ENCODE results near the gene CPED1.

The CPED1 gene

DNA sequence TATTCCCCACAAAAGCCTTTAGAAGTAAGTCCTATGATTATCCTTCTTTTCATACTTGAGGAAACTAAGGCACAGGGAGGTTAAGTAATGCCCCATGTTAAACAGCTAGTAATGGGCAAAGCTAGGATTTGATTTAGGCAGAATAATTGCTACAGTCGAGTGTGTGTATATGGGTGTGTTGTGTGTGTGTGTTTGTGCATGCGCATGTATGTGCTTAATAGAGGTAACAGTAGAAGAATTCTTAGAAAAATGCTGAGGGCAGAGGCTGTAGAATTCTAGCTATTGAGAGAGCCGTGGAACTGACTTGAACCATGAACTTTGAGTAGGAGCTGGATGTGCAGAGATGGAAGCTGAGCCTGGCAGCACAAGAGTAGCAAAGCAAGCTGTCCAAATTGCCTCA is 208.9 kb downstream of the CPED1 start:
- Histone ChIP-seq H3K9ac (ENCODE audit: low read depth, low read length, poor library complexity) (no peak overlapping the region), H3K79me1 (ENCODE audit: low read depth, low read length) (no peaks in the 10 kb centered on the region), H3K4me1 (ENCODE audit: control insufficient read depth in 2 of 2, insufficient read depth in 1 of 2, low read depth in 1 of 2, low read length in 2 of 2) (no peaks in the 10 kb centered on the region), H3K27ac (replicated peaks; ENCODE audit: low read length) (no peak overlapping the region), H3K18ac (ENCODE audit: low read length) (no peak overlapping the region), H3K4me2 (ENCODE audit: insufficient read depth, low read length, poor library complexity, severe bottlenecking) (no peak overlapping the region), H2BK120ac (ENCODE audit: low read depth, low read length) (no peak overlapping the region), H4K91ac (ENCODE audit: low read depth, low read length, poor library complexity) (no peak overlapping the region), H3K27me3 (ENCODE audit: control insufficient read depth in 3 of 3, insufficient read depth in 3 of 3, low read depth in 1 of 3, low read length in 3 of 3) (no peaks in the 10 kb centered on the region), H3K14ac (ENCODE audit: low read length) (no peak overlapping the region), H2AK5ac (ENCODE audit: low read depth, low read length) (no peak overlapping the region), H2BK12ac (ENCODE audit: low read length) (no peak overlapping the region), H3K4ac (ENCODE audit: low read length) (no peak overlapping the region), H3K36me3 (replicated peaks in 1 of 2; ENCODE audit: control insufficient read depth in 2 of 2, insufficient read depth in 2 of 2, low read length in 2 of 2) (no peaks in the 10 kb centered on the region), H4K8ac (ENCODE audit: low read depth, low read length) (no peak overlapping the region), H3K4me3 (ENCODE audit: low read length in 2 of 2) (no peak overlapping the region), H3K23ac (ENCODE audit: low read depth, low read length, poor library complexity) (no peak overlapping the region), H2BK5ac (ENCODE audit: low read length) (no peak overlapping the region), H2AFZ (ENCODE audit: low read length) (no peak overlapping the region), H2BK15ac (ENCODE audit: low read length) (no peak overlapping the region), H3K9me3 (replicated peaks in 1 of 2; ENCODE audit: control insufficient read depth in 2 of 2, insufficient read depth in 1 of 2, low read depth in 1 of 2, low read length in 2 of 2) (no peaks in the 10 kb centered on the region)
- WGBS, 2 donors (ENCODE audit: extremely low coverage in 2 of 2, insufficient read length in 2 of 2, insufficient replicate concordance in 1 of 2), result 100% methylated on average over 1 of the region's 3 CpGs; no CpG with 5 or more reads in 1 of the 2 donors
- no peak for DNase-seq (ENCODE audit: low spot score)

DNA sequence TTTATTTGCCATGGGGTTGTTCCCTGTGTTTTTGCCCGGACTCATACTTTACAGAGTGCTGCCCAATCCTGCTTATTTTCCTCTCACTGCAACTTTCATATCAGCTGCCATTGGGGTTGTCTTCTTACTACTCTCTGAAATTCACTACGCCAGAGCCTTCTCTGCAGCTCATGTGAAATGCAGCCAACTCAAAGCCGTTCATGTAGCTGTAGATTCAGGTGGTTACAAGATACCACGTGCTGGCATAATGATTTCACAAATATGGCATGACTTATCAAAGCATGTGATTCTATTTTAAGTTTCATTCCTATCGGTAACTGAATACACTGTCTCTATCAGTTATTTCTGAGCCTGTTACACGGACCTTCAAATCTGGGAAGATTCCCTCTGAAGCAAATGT is 210.0 kb downstream of the CPED1 start:
- H2BK12ac ChIP-seq (ENCODE audit: low read length), result no peak overlapping the region
- H3K79me1 ChIP-seq (ENCODE audit: low read depth, low read length), result no peaks in the 10 kb centered on the region
- H3K4me1 ChIP-seq (ENCODE audit: control insufficient read depth in 2 of 2, insufficient read depth in 1 of 2, low read depth in 1 of 2, low read length in 2 of 2), result no peaks in the 10 kb centered on the region
- H3K36me3 ChIP-seq (replicated peaks in 1 of 2; ENCODE audit: control insufficient read depth in 2 of 2, insufficient read depth in 2 of 2, low read length in 2 of 2), result no peaks in the 10 kb centered on the region
- no peak for DNase-seq (ENCODE audit: low spot score)
- no peak overlapping the region for H2AFZ ChIP-seq (ENCODE audit: low read length)
- no peak overlapping the region for H2BK5ac ChIP-seq (ENCODE audit: low read length)
- no peak overlapping the region for H4K91ac ChIP-seq (ENCODE audit: low read depth, low read length, poor library complexity)
- H3K4me2 ChIP-seq (ENCODE audit: insufficient read depth, low read length, poor library complexity, severe bottlenecking), result no peak overlapping the region
- no peak overlapping the region for H3K27ac ChIP-seq (replicated peaks; ENCODE audit: low read length)
- no peak overlapping the region for H2BK120ac ChIP-seq (ENCODE audit: low read depth, low read length)
- H2AK5ac ChIP-seq (ENCODE audit: low read depth, low read length), result no peak overlapping the region
- no peaks in the 10 kb centered on the region for H3K9me3 ChIP-seq (replicated peaks in 1 of 2; ENCODE audit: control insufficient read depth in 2 of 2, insufficient read depth in 1 of 2, low read depth in 1 of 2, low read length in 2 of 2)
- H3K23ac ChIP-seq (ENCODE audit: low read depth, low read length, poor library complexity), result no peak overlapping the region
- H3K9ac ChIP-seq (ENCODE audit: low read depth, low read length, poor library complexity), result no peak overlapping the region
- no CpG with 5 or more reads among the region's 6 CpGs for WGBS, 2 donors (ENCODE audit: extremely low coverage in 2 of 2, insufficient read length in 2 of 2, insufficient replicate concordance in 1 of 2)
- no peak overlapping the region for H3K18ac ChIP-seq (ENCODE audit: low read length)
- H3K4ac ChIP-seq (ENCODE audit: low read length), result no peak overlapping the region
- H3K14ac ChIP-seq (ENCODE audit: low read length), result no peak overlapping the region
- no peak overlapping the region for H2BK15ac ChIP-seq (ENCODE audit: low read length)
- H3K4me3 ChIP-seq (ENCODE audit: low read length in 2 of 2), result no peak overlapping the region
- no peak overlapping the region for H4K8ac ChIP-seq (ENCODE audit: low read depth, low read length)
- H3K27me3 ChIP-seq (ENCODE audit: control insufficient read depth in 3 of 3, insufficient read depth in 3 of 3, low read depth in 1 of 3, low read length in 3 of 3), result no peaks in the 10 kb centered on the region

DNA sequence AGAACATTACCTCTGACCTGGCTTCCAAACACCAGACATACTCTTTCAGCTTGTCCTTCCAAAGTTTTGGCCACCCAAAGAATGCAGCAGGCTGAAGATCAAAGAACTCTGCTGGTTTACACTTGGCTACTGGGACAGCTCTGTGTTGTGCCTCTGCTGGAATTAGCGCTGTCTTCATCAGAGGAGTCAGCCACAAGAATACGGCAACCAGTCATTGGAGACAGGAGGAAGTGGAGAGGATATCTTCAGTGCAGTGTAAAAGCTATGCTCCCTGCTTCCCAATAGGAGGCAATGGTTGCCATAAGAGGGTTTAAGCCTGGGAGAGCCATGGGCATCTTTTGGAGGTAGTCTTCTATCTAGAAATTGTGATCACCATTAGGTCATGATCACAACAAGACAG is 213.6 kb downstream of the CPED1 start:
- H2AFZ ChIP-seq (ENCODE audit: low read length), result no peak overlapping the region
- H3K9me3 ChIP-seq (replicated peaks in 1 of 2; ENCODE audit: control insufficient read depth in 2 of 2, insufficient read depth in 1 of 2, low read depth in 1 of 2, low read length in 2 of 2), result no peaks in the 10 kb centered on the region
- H2AK5ac ChIP-seq (ENCODE audit: low read depth, low read length), result no peak overlapping the region
- no peak overlapping the region for H2BK120ac ChIP-seq (ENCODE audit: low read depth, low read length)
- H3K27me3 ChIP-seq (ENCODE audit: control insufficient read depth in 3 of 3, insufficient read depth in 3 of 3, low read depth in 1 of 3, low read length in 3 of 3), result no peaks in the 10 kb centered on the region
- no peak overlapping the region for H3K18ac ChIP-seq (ENCODE audit: low read length)
- H3K9ac ChIP-seq (ENCODE audit: low read depth, low read length, poor library complexity), result no peak overlapping the region
- no peak overlapping the region for H3K4me2 ChIP-seq (ENCODE audit: insufficient read depth, low read length, poor library complexity, severe bottlenecking)
- H2BK12ac ChIP-seq (ENCODE audit: low read length), result no peak overlapping the region
- no peak overlapping the region for H3K4ac ChIP-seq (ENCODE audit: low read length)
- no peak overlapping the region for H3K23ac ChIP-seq (ENCODE audit: low read depth, low read length, poor library complexity)
- H3K36me3 ChIP-seq (replicated peaks in 1 of 2; ENCODE audit: control insufficient read depth in 2 of 2, insufficient read depth in 2 of 2, low read length in 2 of 2), result no peaks in the 10 kb centered on the region
- H3K14ac ChIP-seq (ENCODE audit: low read length), result no peak overlapping the region
- H4K91ac ChIP-seq (ENCODE audit: low read depth, low read length, poor library complexity), result no peak overlapping the region
- no peaks in the 10 kb centered on the region for H3K4me1 ChIP-seq (ENCODE audit: control insufficient read depth in 2 of 2, insufficient read depth in 1 of 2, low read depth in 1 of 2, low read length in 2 of 2)
- no peak overlapping the region for H2BK15ac ChIP-seq (ENCODE audit: low read length)
- no CpG with 5 or more reads among the region's 2 CpGs for WGBS, 2 donors (ENCODE audit: extremely low coverage in 2 of 2, insufficient read length in 2 of 2, insufficient replicate concordance in 1 of 2)
- DNase-seq (ENCODE audit: low spot score), result no peak
- no peaks in the 10 kb centered on the region for H3K79me1 ChIP-seq (ENCODE audit: low read depth, low read length)
- no peak overlapping the region for H3K4me3 ChIP-seq (ENCODE audit: low read length in 2 of 2)
- no peak overlapping the region for H3K27ac ChIP-seq (replicated peaks; ENCODE audit: low read length)
- no peak overlapping the region for H2BK5ac ChIP-seq (ENCODE audit: low read length)
- H4K8ac ChIP-seq (ENCODE audit: low read depth, low read length), result no peak overlapping the region

DNA sequence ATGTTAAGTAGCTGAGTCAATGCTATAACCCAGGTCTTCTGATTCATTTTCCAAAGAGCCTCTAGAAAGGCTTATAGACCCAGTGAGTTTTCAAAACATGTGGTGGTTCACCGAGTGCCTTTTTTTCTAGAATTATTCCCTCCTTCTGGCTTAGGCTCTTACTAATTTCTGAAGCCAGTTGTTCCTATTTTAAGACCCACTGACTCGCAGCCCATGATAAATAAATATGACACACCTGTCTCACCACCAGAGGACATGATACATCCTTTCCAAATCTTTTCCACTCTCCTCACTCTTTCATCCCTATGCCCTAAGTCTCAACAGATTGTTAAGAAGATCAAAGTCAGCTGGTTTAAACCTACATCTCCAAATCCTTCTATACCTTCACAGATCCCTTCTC is 214.3 kb downstream of the CPED1 start:
- no peak for DNase-seq (ENCODE audit: low spot score)

More for the DNA sequence above, 214.3 kb downstream of the CPED1 start:
- Histone ChIP-seq H3K36me3 (replicated peaks in 1 of 2; ENCODE audit: control insufficient read depth in 2 of 2, insufficient read depth in 2 of 2, low read length in 2 of 2) (no peaks in the 10 kb centered on the region), H2AFZ (ENCODE audit: low read length) (no peak overlapping the region), H2BK120ac (ENCODE audit: low read depth, low read length) (no peak overlapping the region), H3K27me3 (ENCODE audit: control insufficient read depth in 3 of 3, insufficient read depth in 3 of 3, low read depth in 1 of 3, low read length in 3 of 3) (no peaks in the 10 kb centered on the region), H3K4me1 (ENCODE audit: control insufficient read depth in 2 of 2, insufficient read depth in 1 of 2, low read depth in 1 of 2, low read length in 2 of 2) (no peaks in the 10 kb centered on the region), H4K91ac (ENCODE audit: low read depth, low read length, poor library complexity) (no peak overlapping the region), H2BK5ac (ENCODE audit: low read length) (no peak overlapping the region), H3K4me3 (ENCODE audit: low read length in 2 of 2) (no peak overlapping the region), H3K4ac (ENCODE audit: low read length) (no peak overlapping the region), H3K4me2 (ENCODE audit: insufficient read depth, low read length, poor library complexity, severe bottlenecking) (no peak overlapping the region), H3K18ac (ENCODE audit: low read length) (no peak overlapping the region), H3K9ac (ENCODE audit: low read depth, low read length, poor library complexity) (no peak overlapping the region), H2AK5ac (ENCODE audit: low read depth, low read length) (no peak overlapping the region), H2BK12ac (ENCODE audit: low read length) (no peak overlapping the region), H3K14ac (ENCODE audit: low read length) (no peak overlapping the region), H3K79me1 (ENCODE audit: low read depth, low read length) (no peaks in the 10 kb centered on the region), H3K27ac (replicated peaks; ENCODE audit: low read length) (no peak overlapping the region), H3K9me3 (replicated peaks in 1 of 2; ENCODE audit: control insufficient read depth in 2 of 2, insufficient read depth in 1 of 2, low read depth in 1 of 2, low read length in 2 of 2) (no peaks in the 10 kb centered on the region), H2BK15ac (ENCODE audit: low read length) (no peak overlapping the region), H3K23ac (ENCODE audit: low read depth, low read length, poor library complexity) (no peak overlapping the region), H4K8ac (ENCODE audit: low read depth, low read length) (no peak overlapping the region)
- WGBS, 2 donors (ENCODE audit: extremely low coverage in 2 of 2, insufficient read length in 2 of 2, insufficient replicate concordance in 1 of 2), result no CpG with 5 or more reads among the region's 2 CpGs
